Astrocyte of the cerebellum (primary cell): ENCODE measurements around the gene LAMB2.

Experiments
- DNase-seq: peaks from one replicate; pipeline ENCODE4 v3.0.0-alpha.2; 2011; ENCODE audit warnings: low read depth
- H3K4me3 ChIP-seq: 2 replicates; pipeline ENCODE4 v1.5.1; 2011; ENCODE audit warnings: mild to moderate bottlenecking, low read depth, low read length, moderate library complexity
- in situ Hi-C: cut with HindIII; loops from 2 replicates; pipeline ENCODE4 v1.10.0; 2017; ENCODE audit warnings: low sequenced_read_pairs
- TF ChIP-seq, protein P1 (sequence below): IDR thresholded peaks from 2 replicates; pipeline ENCODE4 v1.5.1; 2012; ENCODE audit warnings: low read length, low read depth, moderate library complexity, mild to moderate bottlenecking; ENCODE audit errors: missing control alignments

The LAMB2 gene

DNA sequence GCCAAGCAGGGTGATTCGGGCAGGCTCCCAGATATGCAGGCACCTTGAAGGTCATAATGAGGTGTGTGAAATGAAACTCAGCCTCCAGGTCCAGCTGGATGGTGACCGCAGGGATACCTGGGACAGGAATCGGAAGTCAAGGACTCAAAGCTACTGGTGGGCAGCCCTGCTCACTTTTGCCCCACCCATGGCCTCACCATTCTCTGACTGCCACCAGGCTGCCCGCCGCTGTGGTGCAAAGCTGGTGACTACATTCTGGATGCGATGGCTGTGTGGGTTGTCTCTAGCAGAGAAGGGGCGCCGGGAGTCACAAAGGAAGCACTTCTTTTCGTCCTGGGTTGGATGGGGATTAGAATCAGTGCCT, 795 bp downstream of the LAMB2 start:
- in situ Hi-C loops, result no loop called here
- TF ChIP-seq, protein P1, sequence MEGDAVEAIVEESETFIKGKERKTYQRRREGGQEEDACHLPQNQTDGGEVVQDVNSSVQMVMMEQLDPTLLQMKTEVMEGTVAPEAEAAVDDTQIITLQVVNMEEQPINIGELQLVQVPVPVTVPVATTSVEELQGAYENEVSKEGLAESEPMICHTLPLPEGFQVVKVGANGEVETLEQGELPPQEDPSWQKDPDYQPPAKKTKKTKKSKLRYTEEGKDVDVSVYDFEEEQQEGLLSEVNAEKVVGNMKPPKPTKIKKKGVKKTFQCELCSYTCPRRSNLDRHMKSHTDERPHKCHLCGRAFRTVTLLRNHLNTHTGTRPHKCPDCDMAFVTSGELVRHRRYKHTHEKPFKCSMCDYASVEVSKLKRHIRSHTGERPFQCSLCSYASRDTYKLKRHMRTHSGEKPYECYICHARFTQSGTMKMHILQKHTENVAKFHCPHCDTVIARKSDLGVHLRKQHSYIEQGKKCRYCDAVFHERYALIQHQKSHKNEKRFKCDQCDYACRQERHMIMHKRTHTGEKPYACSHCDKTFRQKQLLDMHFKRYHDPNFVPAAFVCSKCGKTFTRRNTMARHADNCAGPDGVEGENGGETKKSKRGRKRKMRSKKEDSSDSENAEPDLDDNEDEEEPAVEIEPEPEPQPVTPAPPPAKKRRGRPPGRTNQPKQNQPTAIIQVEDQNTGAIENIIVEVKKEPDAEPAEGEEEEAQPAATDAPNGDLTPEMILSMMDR, result no peak
- peak overlapping the region; percentile 94 for H3K4me3 ChIP-seq
- DNase-seq, result no peak

DNA sequence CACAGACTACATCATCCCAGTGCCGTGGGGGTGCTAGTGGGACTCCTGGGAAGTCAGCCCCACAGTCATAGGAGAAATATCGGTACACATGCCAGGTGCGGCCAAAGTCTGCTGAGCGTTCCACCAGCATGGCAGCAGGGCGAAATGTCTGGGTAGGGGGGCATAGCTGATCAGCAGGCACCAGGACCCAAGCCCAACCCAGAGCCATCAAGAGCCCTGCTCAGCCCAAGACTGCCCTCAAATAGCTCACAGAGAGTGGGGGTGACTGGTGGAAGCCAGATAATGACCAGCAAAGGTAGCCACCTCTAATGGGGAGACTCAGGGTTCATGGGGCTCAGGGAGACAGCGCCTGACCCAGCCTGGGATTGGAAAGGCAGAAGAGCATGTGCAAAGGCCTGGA, 1.3 kb downstream of the LAMB2 start:
- no peak for DNase-seq
- H3K4me3 ChIP-seq, result peak overlapping the region; percentile 94
- in situ Hi-C loops, result no loop called here
- TF ChIP-seq, protein P1, result no peak

DNA sequence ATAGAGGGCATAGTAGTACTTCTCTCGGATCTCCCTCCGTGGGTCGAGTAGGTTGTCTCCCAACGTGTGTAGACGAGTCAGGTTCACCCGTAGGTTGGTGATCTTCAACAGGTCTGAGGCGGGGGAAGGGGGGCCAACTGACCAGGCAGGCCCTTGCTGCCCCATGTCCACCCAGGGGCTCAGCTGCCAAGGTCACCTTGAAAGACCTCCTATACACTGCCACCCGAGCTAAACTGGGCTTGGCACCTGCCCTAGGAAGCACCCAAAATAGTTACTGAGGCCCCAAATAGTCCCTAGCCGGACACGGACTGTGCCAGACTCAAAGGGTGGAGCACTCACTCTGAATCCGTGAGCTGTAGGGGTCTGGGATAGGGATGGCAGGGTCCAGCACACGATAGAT, 1.8 kb downstream of the LAMB2 start:
- peak overlapping the region; percentile 94 for H3K4me3 ChIP-seq
- TF ChIP-seq, protein P1, result no peak
- DNase-seq, result no peak
- in situ Hi-C loops, result no loop called here

DNA sequence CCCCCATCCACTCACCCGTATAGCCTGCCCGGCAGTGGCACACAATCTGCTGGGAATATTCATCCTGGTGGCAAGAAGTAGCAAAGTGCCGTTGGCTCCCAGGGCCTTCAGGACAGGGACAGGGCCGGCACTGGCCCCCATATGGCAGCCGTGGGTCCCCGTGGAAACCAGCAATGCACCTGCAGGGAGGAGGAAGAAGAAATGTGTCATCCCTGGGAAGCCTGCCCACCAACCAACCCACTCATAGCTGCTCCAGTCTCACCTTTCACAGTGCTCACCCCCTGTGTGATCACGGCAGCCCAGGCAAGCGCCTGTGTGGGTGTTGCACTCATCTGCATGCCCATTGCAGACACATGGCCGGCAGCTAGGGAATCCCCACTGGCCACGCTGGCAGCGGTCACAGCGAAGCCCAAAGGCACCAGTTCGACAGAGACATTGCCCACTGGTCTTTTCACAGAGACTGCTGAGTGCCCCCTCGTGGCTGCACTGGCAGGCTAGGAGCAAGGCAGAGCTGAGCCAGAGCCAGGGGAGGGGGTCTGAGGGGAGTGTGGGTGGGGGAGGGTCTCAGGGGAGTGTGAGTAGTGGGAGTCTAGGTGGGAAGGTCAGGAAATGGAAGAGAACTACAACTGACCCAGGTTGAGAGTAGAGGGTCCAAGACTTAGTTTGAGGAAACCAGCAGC, 7.7 kb downstream of the LAMB2 start:
- TF ChIP-seq, protein P1, result peak; percentile 10
- H3K4me3 ChIP-seq, result no peak overlapping the region
- no peak for DNase-seq
- in situ Hi-C loops, result no loop called here

DNA sequence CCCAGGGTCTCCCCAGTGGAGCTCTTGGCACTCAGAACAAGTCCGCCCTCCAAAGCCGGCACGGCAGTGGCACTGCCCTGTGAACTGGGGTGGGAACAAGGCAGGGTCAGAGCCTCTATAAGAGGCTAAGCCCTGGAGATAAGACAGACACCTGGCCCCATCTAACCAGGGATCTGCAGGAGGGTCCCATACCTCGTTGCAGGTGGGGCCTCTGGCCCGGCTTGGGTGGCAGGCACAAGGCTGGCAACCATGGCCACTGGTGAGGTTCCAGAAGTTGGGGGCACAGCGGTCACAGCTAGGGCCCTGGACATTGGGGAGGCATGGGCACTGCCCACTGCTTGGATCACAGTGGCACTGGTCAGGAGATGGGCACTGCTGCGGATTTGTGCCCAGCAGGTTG, 8.6 kb downstream of the LAMB2 start:
- DNase-seq, result no peak
- in situ Hi-C loops, result no loop called here
- TF ChIP-seq, protein P1, result no peak
- no peak overlapping the region for H3K4me3 ChIP-seq

DNA sequence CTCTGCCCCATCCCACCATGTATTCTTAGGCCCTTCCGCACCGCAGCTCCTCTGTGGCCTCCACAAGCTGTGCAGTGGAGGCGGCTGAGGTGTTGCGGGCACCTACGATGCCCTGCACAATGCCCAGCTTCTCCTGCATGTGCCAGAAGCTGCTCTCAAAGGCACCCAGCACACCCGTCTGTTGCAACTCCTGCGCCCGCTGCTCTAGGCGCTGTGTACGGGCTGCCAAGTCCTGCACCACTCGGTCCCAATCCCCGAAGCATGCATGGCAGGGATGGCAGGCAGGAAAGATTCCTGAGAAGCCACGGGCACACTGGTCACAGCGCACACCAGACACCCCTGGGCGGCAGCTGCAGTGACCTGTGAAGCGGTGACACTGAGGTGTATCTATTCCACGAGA, 9.2 kb downstream of the LAMB2 start:
- TF ChIP-seq, protein P1, result no peak
- H3K4me3 ChIP-seq, result no peak overlapping the region
- DNase-seq, result no peak
- in situ Hi-C loops, result no loop called here
